SK-N-MC (cell line): ENCODE results near the gene DSCAM.
A peak's percentile ranks its signal among the peaks of the same experiment; 100 is the strongest.

Experiments used
- DNase-seq: peaks from one replicate; pipeline ENCODE4 v3.0.0-alpha.2; 2011; ENCODE audit warnings: low read depth, low spot score
- H3K27ac ChIP-seq: fragments of 200-600 bp; sonication (generic); 2 replicates; pipeline ENCODE4 v1.5.1; 2016; ENCODE audit warnings: mixed run types
- H3K36me3 ChIP-seq: fragments of 200-600 bp; sonication (generic); 2 replicates; pipeline ENCODE4 v1.6.1; 2017; ENCODE audit warnings: antibody characterized with exemption, low read length, mixed read lengths; ENCODE audit not compliant: insufficient read depth
- H3K4me3 ChIP-seq: fragments of 200-600 bp; sonication (generic); 2 replicates; pipeline ENCODE4 v1.5.1; 2016
- H3K9ac ChIP-seq: fragments of 200-600 bp; sonication (generic); 2 replicates; pipeline ENCODE4 v1.8.0; 2017; ENCODE audit warnings: mixed run types, mixed read lengths; ENCODE audit not compliant: insufficient read length
- H3K9me3 ChIP-seq: fragments of 200-600 bp; sonication (generic); 2 replicates; pipeline ENCODE4 v1.6.1; 2017; ENCODE audit warnings: low read depth, mild to moderate bottlenecking, antibody characterized with exemption, low read length, moderate library complexity, mixed read lengths
- EZH2 ChIP-seq: fragments of 200-600 bp; sonication (generic); IDR thresholded peaks from one replicate; pipeline ENCODE4 v1.6.1; 2017; ENCODE audit warnings: antibody characterized with exemption
- FOXP2 ChIP-seq: optimal IDR thresholded peaks from 2 replicates; pipeline ENCODE3; 2011; ENCODE audit warnings: mild to moderate bottlenecking, moderate library complexity; ENCODE audit not compliant: insufficient read depth; ENCODE audit errors: extremely low read length, control extremely low read depth
- POLR2AphosphoS5 ChIP-seq: IDR thresholded peaks from 2 replicates; pipeline ENCODE4 v1.6.1; 2012; ENCODE audit warnings: mild to moderate bottlenecking, low read depth, low read length, borderline replicate concordance

Gene DSCAM

DNA sequence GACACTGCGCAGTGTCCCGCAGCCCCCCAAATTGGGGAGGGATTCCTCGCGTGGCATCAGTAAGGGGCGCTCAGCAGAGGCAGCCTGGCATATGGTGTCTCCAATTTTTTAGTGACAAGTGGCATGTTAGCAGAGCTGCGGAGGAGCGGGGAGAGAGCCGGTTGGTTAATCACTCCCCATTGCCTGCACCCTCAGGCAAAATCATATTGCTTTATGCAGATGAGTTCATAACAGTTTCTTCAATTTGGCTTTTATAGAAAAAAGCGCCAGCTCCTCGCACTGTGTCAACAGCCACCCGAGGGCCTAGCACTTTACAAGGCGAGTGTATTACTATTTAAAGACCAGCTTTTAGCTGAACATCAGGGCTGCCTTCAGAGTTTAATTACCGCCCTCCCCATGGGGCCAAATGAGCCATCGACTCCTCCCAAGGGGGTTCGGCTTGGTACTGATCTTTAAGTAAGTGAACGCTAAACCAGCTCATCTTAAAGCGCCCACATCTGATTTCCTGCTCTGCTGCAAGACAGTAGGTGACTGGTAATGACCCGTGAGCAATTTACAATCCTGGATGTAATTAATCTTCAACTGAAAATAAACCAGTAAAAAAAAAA lies 298.9 kb downstream of the DSCAM start:
- H3K9me3 ChIP-seq = no peaks in the 10 kb centered on the region
- peak; percentile 34 for DNase-seq
- peak overlapping the region; percentile 17; the same call in 1 of the 2 replicates for H3K27ac ChIP-seq
- H3K9ac ChIP-seq = no peak overlapping the region
- peak overlapping the region; percentile 54 for H3K4me3 ChIP-seq
- H3K36me3 ChIP-seq = no peaks in the 10 kb centered on the region
- TF ChIP-seq POLR2AphosphoS5 = no peak
- no peak for TF ChIP-seq FOXP2
- TF ChIP-seq EZH2 = no peak

DNA sequence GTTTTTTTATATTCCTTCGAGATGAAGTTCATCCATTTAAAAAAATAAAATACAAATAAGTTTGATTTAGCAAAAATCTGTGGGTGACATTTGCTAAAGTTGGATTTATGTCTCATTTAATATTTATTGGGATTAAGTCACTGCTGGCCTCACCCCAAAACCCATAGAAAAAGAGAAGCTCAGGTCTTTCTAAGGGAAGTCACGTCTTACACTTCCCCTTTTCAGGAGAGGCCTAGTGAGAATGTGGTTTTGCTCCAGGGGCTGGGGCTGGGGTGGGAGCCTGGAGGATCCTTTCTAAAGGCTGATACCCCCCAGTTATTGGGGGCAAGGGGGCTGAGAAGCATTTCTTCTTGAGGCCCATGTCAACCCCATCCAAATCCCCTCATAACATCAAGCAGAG lies 300.3 kb downstream of the DSCAM start:
- DNase-seq = no peak
- Histone ChIP-seq H3K27ac (no peak overlapping the region), H3K9ac (no peak overlapping the region), H3K36me3 (no peaks in the 10 kb centered on the region), H3K4me3 (no peak overlapping the region), H3K9me3 (no peaks in the 10 kb centered on the region)
- TF ChIP-seq EZH2 (no peak), FOXP2 (no peak), POLR2AphosphoS5 (no peak)

GRCh38 chr21:40540216-40540615 lies 306.7 kb downstream of the DSCAM start:
- Histone ChIP-seq H3K9ac (no peak overlapping the region), H3K4me3 (no peak overlapping the region), H3K36me3 (no peaks in the 10 kb centered on the region), H3K27ac (no peak overlapping the region), H3K9me3 (no peaks in the 10 kb centered on the region)
- no peak for TF ChIP-seq EZH2
- no peak for TF ChIP-seq POLR2AphosphoS5
- no peak for TF ChIP-seq FOXP2
- DNase-seq = no peak

GRCh38 chr21:40534886-40535285 lies 312.1 kb downstream of the DSCAM start:
- Histone ChIP-seq H3K9me3 (no peaks in the 10 kb centered on the region), H3K4me3 (no peak overlapping the region), H3K27ac (no peak overlapping the region), H3K36me3 (no peaks in the 10 kb centered on the region), H3K9ac (no peak overlapping the region)
- no peak for TF ChIP-seq FOXP2
- no peak for TF ChIP-seq POLR2AphosphoS5
- TF ChIP-seq EZH2 = no peak
- DNase-seq = no peak

- Histone ChIP-seq H3K9me3 (no peaks in the 10 kb centered on the region), H3K9ac (no peak overlapping the region), H3K36me3 (no peaks in the 10 kb centered on the region), H3K27ac (no peak overlapping the region), H3K4me3 (no peak overlapping the region)
- no peak for DNase-seq
- TF ChIP-seq EZH2 (no peak), POLR2AphosphoS5 (no peak)
These were observed 315.4 kb downstream of the DSCAM start for GRCh38 chr21:40531431-40532110.

- TF ChIP-seq POLR2AphosphoS5 (no peak), FOXP2 (no peak), EZH2 (no peak)
- Histone ChIP-seq H3K27ac (no peak overlapping the region), H3K4me3 (no peak overlapping the region), H3K36me3 (no peaks in the 10 kb centered on the region), H3K9ac (no peak overlapping the region), H3K9me3 (no peaks in the 10 kb centered on the region)
- no peak for DNase-seq
These were observed 315.9 kb downstream of the DSCAM start for GRCh38 chr21:40531016-40531415.

GRCh38 chr21:40517646-40518045 lies 329.3 kb downstream of the DSCAM start:
- Histone ChIP-seq H3K4me3 (no peak overlapping the region), H3K9ac (no peak overlapping the region), H3K36me3 (no peaks in the 10 kb centered on the region), H3K27ac (no peak overlapping the region), H3K9me3 (no peaks in the 10 kb centered on the region)
- TF ChIP-seq EZH2 = no peak
- no peak for TF ChIP-seq POLR2AphosphoS5
- no peak for TF ChIP-seq FOXP2
- no peak for DNase-seq

GRCh38 chr21:40516335-40516734 lies 330.6 kb downstream of the DSCAM start:
- H3K27ac ChIP-seq = no peak overlapping the region
- no peak for DNase-seq

More at GRCh38 chr21:40516335-40516734, 330.6 kb downstream of the DSCAM start:
- H3K9me3 ChIP-seq = no peaks in the 10 kb centered on the region
- no peak for TF ChIP-seq POLR2AphosphoS5
- no peak for TF ChIP-seq EZH2
- no peak for TF ChIP-seq FOXP2
- 0 out of 2 replicates have a peak overlapping the region, but pooled peaks have one; percentile 17 for H3K4me3 ChIP-seq
- no peaks in the 10 kb centered on the region for H3K36me3 ChIP-seq
- H3K9ac ChIP-seq = no peak overlapping the region
